Measurements from ENCODE around the gene KNDC1.
"Not testable (repeated sequence)": the region's sequence is repeated elsewhere in the genome, so short reads cannot be mapped to it uniquely, and the experiment has no call there.

Gene KNDC1

GRCh38 chr10:133230044-133230361, 70.0 kb downstream of the KNDC1 start, which contains the start of gene UTF1:
Gene UTF1, plus strand, starts transcription at chr10:133230217. Its CDS starts 72 bp downstream, at chr10:133230289.
- no peak within 1 kb of the TSS for H3K4me3 ChIP-seq (replicated peaks; ENCODE audit: low read depth, low read length)
- H3K36me3 ChIP-seq (ENCODE audit: control insufficient read depth, insufficient read depth, low read length): no peaks in the 10 kb centered on the region
- no peak for TF ChIP-seq CTCF (IDR thresholded peaks at IDR 0.05; ENCODE audit: insufficient read depth, low read length, poor library complexity, severe bottlenecking)
- no peak for DNase-seq (ENCODE audit: extremely low read depth, insufficient read length)
- peaks cover 3% of the 10 kb centered on the region; the same call in 1 of the 2 replicates for H3K27me3 ChIP-seq (replicated peaks; ENCODE audit: control insufficient read depth, insufficient read depth, low read length)

- no peak for DNase-seq (ENCODE audit: extremely low read depth, insufficient read length)
- no peak for TF ChIP-seq CTCF (IDR thresholded peaks at IDR 0.05; ENCODE audit: insufficient read depth, low read length, poor library complexity, severe bottlenecking)
- H3K4me3 ChIP-seq (replicated peaks; ENCODE audit: low read depth, low read length): no peak overlapping the region
- H3K27me3 ChIP-seq (replicated peaks; ENCODE audit: control insufficient read depth, insufficient read depth, low read length): peaks cover 3% of the 10 kb centered on the region; the same call in 1 of the 2 replicates
- no peaks in the 10 kb centered on the region for H3K36me3 ChIP-seq (ENCODE audit: control insufficient read depth, insufficient read depth, low read length)
Measured at GRCh38 chr10:133230387-133231195, 70.6 kb downstream of the KNDC1 start.

GRCh38 chr10:133231244-133231945, 71.4 kb downstream of the KNDC1 start:
- Histone ChIP-seq H3K36me3 (ENCODE audit: control insufficient read depth, insufficient read depth, low read length) (no peaks in the 10 kb centered on the region), H3K27me3 (replicated peaks; ENCODE audit: control insufficient read depth, insufficient read depth, low read length) (peaks cover 3% of the 10 kb centered on the region; the same call in 1 of the 2 replicates), H3K4me3 (replicated peaks; ENCODE audit: low read depth, low read length) (no peak overlapping the region)
- TF ChIP-seq CTCF (IDR thresholded peaks at IDR 0.05; ENCODE audit: insufficient read depth, low read length, poor library complexity, severe bottlenecking): no peak
- no peak for DNase-seq (ENCODE audit: extremely low read depth, insufficient read length)

- TF ChIP-seq CTCF (IDR thresholded peaks at IDR 0.05; ENCODE audit: insufficient read depth, low read length, poor library complexity, severe bottlenecking): no peak
- no peak for DNase-seq (ENCODE audit: extremely low read depth, insufficient read length)
- Histone ChIP-seq H3K4me3 (replicated peaks; ENCODE audit: low read depth, low read length) (no peak overlapping the region), H3K36me3 (ENCODE audit: control insufficient read depth, insufficient read depth, low read length) (no peaks in the 10 kb centered on the region), H3K27me3 (replicated peaks; ENCODE audit: control insufficient read depth, insufficient read depth, low read length) (peaks cover 3% of the 10 kb centered on the region; the same call in 1 of the 2 replicates)
Measured at GRCh38 chr10:133231946-133232574, 72.0 kb downstream of the KNDC1 start.

GRCh38 chr10:133234796-133235195, 74.8 kb downstream of the KNDC1 start:
- H3K27me3 ChIP-seq (replicated peaks; ENCODE audit: control insufficient read depth, insufficient read depth, low read length); DNase-seq (ENCODE audit: extremely low read depth, insufficient read length); H3K36me3 ChIP-seq (ENCODE audit: control insufficient read depth, insufficient read depth, low read length); H3K4me3 ChIP-seq (replicated peaks; ENCODE audit: low read depth, low read length): not testable (repeated sequence)
